Naive thymus-derived CD8-positive, alpha-beta T cell (primary cell): ENCODE measurements around the gene SP6. TPM values are rescaled to one million over a fixed set of nuclear protein-coding genes. Genes with fewer than 3 reads are reported as not detected.

ENCODE experiments used
- ATAC-seq, 2 donors: fragments of 150-1000 bp; cut with Tn5 transposase in 1 of 2; sonication (Bioruptor Pico), chemical (Tn5 transposase) in 1 of 2; 1 replicate in 1 of 2; 2 replicates in 1 of 2; pipeline ENCODE4 v1.10.0; 2021; ENCODE audit warnings: mild to moderate bottlenecking in 2 of 2, moderate library complexity in 2 of 2
- POLR2A ChIA-PET: fragments of 350-600 bp; sonication (Branson Sonifier 250); formaldehyde crosslinking; loops from one replicate; lab custom pipeline; 2021; ENCODE audit warnings: antibody characterized with exemption; lab: Charles Lee
- DNase-seq, 10 donors: peaks; one replicate each; pipeline versions ENCODE4 v3.0.0 to v3.0.0-alpha.2; 2020 to 2022
- H3K27ac Mint-ChIP-seq, 10 donors: one replicate each; pipeline ENCODE4 v1.8.0; 2020 to 2022; ENCODE audit warnings: mild to moderate bottlenecking in 10 of 10, mixed read lengths in 10 of 10, moderate library complexity in 4 of 10, inconsistent platforms in 1 of 10
- H3K27me3 Mint-ChIP-seq, 5 donors: one replicate each; pipeline ENCODE4 v1.8.0; 2021 to 2022; ENCODE audit warnings: mixed read lengths in 5 of 5
- H3K36me3 Mint-ChIP-seq, 3 donors: one replicate each; pipeline ENCODE4 v1.8.0; 2020 to 2022; ENCODE audit warnings: mixed read lengths in 3 of 3, mild to moderate bottlenecking in 2 of 3, inconsistent platforms in 1 of 3
- H3K4me1 Mint-ChIP-seq, 4 donors: one replicate each; pipeline ENCODE4 v1.8.0; 2021 to 2022; ENCODE audit warnings: mixed read lengths in 4 of 4
- H3K4me3 Mint-ChIP-seq, 10 donors: one replicate each; pipeline ENCODE4 v1.8.0; 2020 to 2022; ENCODE audit warnings: mild to moderate bottlenecking in 10 of 10, mixed read lengths in 10 of 10, moderate library complexity in 6 of 10, inconsistent platforms in 1 of 10
- H3K9me3 Mint-ChIP-seq, 9 donors: one replicate each; pipeline ENCODE4 v1.8.0; 2020 to 2022; ENCODE audit warnings: mixed read lengths in 9 of 9, mild to moderate bottlenecking in 3 of 9, inconsistent platforms in 1 of 9, moderate library complexity in 1 of 9
- polyA plus RNA-seq, 3 donors: library from polyadenylated mRNA; unstranded; fragments of 300-500 nt; fragmentation: Illumina TruSeq; gene quantifications; one replicate each; pipeline ENCODE4 v1.2.3, GENCODE V29; 2021
- total RNA-seq, 8 experiments: library from RNA in 2 of 8; stranded (reverse) in 2 of 8; gene quantifications; one replicate each; pipeline ENCODE4 v1.2.3 and lab custom pipeline; 2021 to 2026

SP6 gene
- total and polyA plus RNA-seq, 5 experiments from 2014 or later: 0.13 to 0.33 (median 0.16) TPM; not detected in 2

- Mint-ChIP-seq H3K4me1 (peaks cover 16 to 37% (median 32%) of the 10 kb centered on the region in 4 donors), H3K27ac (peak overlapping the region in 2 of 10 donors; percentile 38 to 48), H3K4me3 (peak overlapping the region in 1 of 10 donors; percentile 60), H3K27me3 (no peaks in the 10 kb centered on the region), H3K9me3 (no peaks in the 10 kb centered on the region), H3K36me3 (no peaks in the 10 kb centered on the region)
- peak; percentile 97 to 100 for ATAC-seq
- POLR2A ChIA-PET: interaction anchor here (0.5 to 9.5 kb wide), 5 partner anchors 11 to 194 kb away, joined by 3 to 203 read pairs (median 3); partner anchors contain the start of genes OSBPL7, SCRN2 and SP6
- peak; percentile 77 to 94 (median 89) for DNase-seq
Observed at GRCh38 chr17:47889734-47890529, 39.0 kb upstream of the SP6 start.

GRCh38 chr17:47888293-47888692, 37.3 kb upstream of the SP6 start:
- Mint-ChIP-seq H3K27me3 (no peaks in the 10 kb centered on the region), H3K9me3 (no peaks in the 10 kb centered on the region), H3K27ac (no peak overlapping the region), H3K4me3 (no peak overlapping the region), H3K4me1 (peaks cover 19 to 40% (median 33%) of the 10 kb centered on the region in 4 donors), H3K36me3 (no peaks in the 10 kb centered on the region)
- DNase-seq: no peak
- ATAC-seq: no peak
- POLR2A ChIA-PET: interaction anchor here (9.5 kb wide), 1 partner anchor 44 kb away, joined by 203 read pairs; the partner anchor contains the start of genes SCRN2 and SP6

- ATAC-seq: peak; percentile 40 to 74
- POLR2A ChIA-PET: interaction anchor here (1.0 to 1.3 kb wide), 3 partner anchors 10 to 54 kb away, joined by 3 to 7 read pairs (median 6); partner anchors contain the start of genes LRRC46, MRPL10 and SP2
- H3K4me3 Mint-ChIP-seq: peak overlapping the region in 9 of 10 donors; percentile 10 to 83 (median 61)
- H3K27ac Mint-ChIP-seq: peak overlapping the region in 6 of 10 donors; percentile 5 to 87 (median 54)
- H3K36me3 Mint-ChIP-seq: no peaks in the 10 kb centered on the region
- DNase-seq: peak in 7 of 10 donors; percentile 2 to 36 (median 26)
- H3K9me3 Mint-ChIP-seq: no peaks in the 10 kb centered on the region
- no peaks in the 10 kb centered on the region for H3K27me3 Mint-ChIP-seq
- H3K4me1 Mint-ChIP-seq: peaks cover 22 to 46% (median 37%) of the 10 kb centered on the region in 4 donors
Observed at GRCh38 chr17:47884905-47885730, 34.2 kb upstream of the SP6 start.

GRCh38 chr17:47884427-47884740, 33.4 kb upstream of the SP6 start:
- Mint-ChIP-seq H3K36me3 (no peaks in the 10 kb centered on the region), H3K4me1 (peaks cover 19 to 40% (median 33%) of the 10 kb centered on the region in 4 donors), H3K27me3 (no peaks in the 10 kb centered on the region), H3K9me3 (no peaks in the 10 kb centered on the region), H3K27ac (peak overlapping the region in 2 of 10 donors; percentile 43 to 82), H3K4me3 (peak overlapping the region in 6 of 10 donors; percentile 59 to 83 (median 66))
- no peak for ATAC-seq
- POLR2A ChIA-PET: interaction anchor here (0.8 to 1.1 kb wide), 3 partner anchors 11 to 53 kb away, joined by 3 to 7 read pairs (median 3); partner anchors contain the start of genes LRRC46, MRPL10, SCRN2 and SP2
- DNase-seq: no peak

GRCh38 chr17:47883589-47884426, 32.8 kb upstream of the SP6 start:
- H3K36me3 Mint-ChIP-seq: no peaks in the 10 kb centered on the region
- peak overlapping the region in 6 of 10 donors; percentile 16 to 75 (median 52) for H3K4me3 Mint-ChIP-seq
- POLR2A ChIA-PET: interaction anchor here (0.8 to 1.1 kb wide), 4 partner anchors 12 to 53 kb away, joined by 3 to 7 read pairs (median 3); partner anchors contain the start of genes LRRC46, MRPL10, SCRN2 and SP2
- DNase-seq (no peak), ATAC-seq (no peak)
- H3K27me3 Mint-ChIP-seq: no peaks in the 10 kb centered on the region
- peaks cover 22 to 44% (median 35%) of the 10 kb centered on the region in 4 donors for H3K4me1 Mint-ChIP-seq
- H3K27ac Mint-ChIP-seq: peak overlapping the region in 3 of 10 donors; percentile 7 to 84 (median 53)
- no peaks in the 10 kb centered on the region for H3K9me3 Mint-ChIP-seq

- Mint-ChIP-seq H3K27me3 (peaks cover 0 to 7% (median 4%) of the 10 kb centered on the region in 5 donors), H3K36me3 (no peaks in the 10 kb centered on the region), H3K27ac (peak overlapping the region in 3 of 10 donors; percentile 7 to 84 (median 53)), H3K4me1 (peaks cover 26 to 45% (median 36%) of the 10 kb centered on the region in 4 donors), H3K9me3 (no peaks in the 10 kb centered on the region), H3K4me3 (peak overlapping the region in 6 of 10 donors; percentile 16 to 75 (median 32))
- DNase-seq: no peak
- no peak for ATAC-seq
- POLR2A ChIA-PET: interaction anchor here (1.0 kb wide), 1 partner anchor 32 kb away, joined by 3 read pairs; no protein-coding TSS in a partner anchor
Observed at GRCh38 chr17:47882695-47883588, 32.0 kb upstream of the SP6 start.

GRCh38 chr17:47882247-47882646, 31.3 kb upstream of the SP6 start:
- H3K4me3 Mint-ChIP-seq: peak overlapping the region in 1 of 10 donors; percentile 20
- DNase-seq (no peak), ATAC-seq (no peak)
- peaks cover 0 to 11% (median 5%) of the 10 kb centered on the region in 5 donors for H3K27me3 Mint-ChIP-seq
- H3K4me1 Mint-ChIP-seq: peaks cover 28 to 47% (median 36%) of the 10 kb centered on the region in 4 donors
- POLR2A ChIA-PET: no interaction called here
- no peak overlapping the region for H3K27ac Mint-ChIP-seq
- no peaks in the 10 kb centered on the region for H3K36me3 Mint-ChIP-seq
- no peaks in the 10 kb centered on the region for H3K9me3 Mint-ChIP-seq

GRCh38 chr17:47879776-47880454, 29.0 kb upstream of the SP6 start:
- POLR2A ChIA-PET: interaction anchor here (1.2 kb wide), 1 partner anchor 16 kb away, joined by 6 read pairs; the partner anchor contains the start of gene SP2
- H3K9me3 Mint-ChIP-seq: no peaks in the 10 kb centered on the region
- H3K27me3 Mint-ChIP-seq: peaks cover 6 to 24% (median 15%) of the 10 kb centered on the region in 5 donors

GRCh38 chr17:47879028-47879585, 28.1 kb upstream of the SP6 start:
- DNase-seq (no peak), ATAC-seq (no peak)
- no peaks in the 10 kb centered on the region for H3K36me3 Mint-ChIP-seq
- peaks cover 6 to 32% (median 21%) of the 10 kb centered on the region in 5 donors for H3K27me3 Mint-ChIP-seq
- H3K9me3 Mint-ChIP-seq: no peaks in the 10 kb centered on the region
- peaks cover 13 to 26% (median 23%) of the 10 kb centered on the region in 4 donors for H3K4me1 Mint-ChIP-seq
- no peak overlapping the region for H3K4me3 Mint-ChIP-seq
- POLR2A ChIA-PET: interaction anchor here (0.6 to 1.2 kb wide), 3 partner anchors 10 to 182 kb away, joined by 3 to 6 read pairs (median 3); partner anchors contain the start of gene SP2
- peak overlapping the region in 1 of 10 donors; percentile 77 for H3K27ac Mint-ChIP-seq

More at GRCh38 chr17:47879776-47880454, 29.0 kb upstream of the SP6 start:
- ATAC-seq (no peak), DNase-seq (no peak)
- Mint-ChIP-seq H3K36me3 (no peaks in the 10 kb centered on the region), H3K27ac (no peak overlapping the region), H3K4me1 (peaks cover 18 to 34% (median 28%) of the 10 kb centered on the region in 4 donors), H3K4me3 (no peak overlapping the region)
